Neural progenitor cell (in vitro differentiated cells): ENCODE results near the gene RUNX1. TPM values are rescaled to one million over a fixed set of nuclear protein-coding genes. Genes with fewer than 3 reads are reported as not detected.

ENCODE experiments used
- DNase-seq: peaks from one replicate; pipeline ENCODE4 v3.0.0-alpha.2; 2016; ENCODE audit warnings: low spot score
- H2AFZ ChIP-seq: fragments of 200-600 bp; sonication (generic); replicated peaks from 2 replicates; pipeline ENCODE4 v1.6.1; 2016; ENCODE audit warnings: antibody characterized with exemption
- H3F3A ChIP-seq: fragments of 200-600 bp; sonication (generic); 2 replicates; pipeline ENCODE4 v1.6.1; 2016; ENCODE audit warnings: antibody characterized with exemption, low read depth
- H3K27ac ChIP-seq: fragments of 200-600 bp; sonication (generic); 2 replicates; pipeline ENCODE4 v1.5.1; 2016; ENCODE audit warnings: mild to moderate bottlenecking
- H3K27me3 ChIP-seq: fragments of 200-600 bp; sonication (generic); 2 replicates; pipeline ENCODE4 v1.6.1; 2016; ENCODE audit warnings: mild to moderate bottlenecking, moderate library complexity
- H3K36me3 ChIP-seq: fragments of 200-600 bp; sonication (generic); 2 replicates; pipeline ENCODE4 v1.5.1; 2016
- H3K4me1 ChIP-seq: fragments of 200-600 bp; sonication (generic); 2 replicates; pipeline ENCODE4 v1.6.1; 2016; ENCODE audit warnings: mixed run types
- H3K4me2 ChIP-seq: fragments of 200-600 bp; sonication (generic); 2 replicates; pipeline ENCODE4 v1.6.1; 2016
- H3K4me3 ChIP-seq: fragments of 200-600 bp; sonication (generic); 2 replicates; pipeline ENCODE4 v1.5.1; 2016
- H3K79me2 ChIP-seq: fragments of 200-600 bp; sonication (generic); 2 replicates; pipeline ENCODE4 v1.6.1; 2016; ENCODE audit warnings: low read depth
- H3K9ac ChIP-seq: fragments of 200-600 bp; sonication (generic); 2 replicates; pipeline ENCODE4 v1.6.1; 2016
- H3K9me3 ChIP-seq: fragments of 200-600 bp; sonication (generic); 2 replicates; pipeline ENCODE4 v1.5.1; 2016; ENCODE audit warnings: low read depth
- H4K20me1 ChIP-seq: fragments of 200-600 bp; sonication (generic); 2 replicates; pipeline ENCODE4 v1.6.1; 2016; ENCODE audit warnings: low read depth
- H3K27ac Mint-ChIP-seq: 3 replicates; pipeline ENCODE4 v1.8.0; 2021; ENCODE audit warnings: mixed read lengths
- H3K27me3 Mint-ChIP-seq: 2 replicates; pipeline ENCODE4 v1.8.0; 2022; ENCODE audit warnings: low read depth, mild to moderate bottlenecking, inconsistent platforms, moderate library complexity, mixed read lengths; ENCODE audit not compliant: insufficient read depth
- H3K36me3 Mint-ChIP-seq: 3 replicates; pipeline ENCODE4 v1.8.0; 2021; ENCODE audit warnings: mixed read lengths
- H3K4me1 Mint-ChIP-seq: 3 replicates; pipeline ENCODE4 v1.8.0; 2021; ENCODE audit warnings: mixed read lengths
- H3K4me3 Mint-ChIP-seq: 3 replicates; pipeline ENCODE4 v1.8.0; 2021; ENCODE audit warnings: mild to moderate bottlenecking, moderate library complexity, mixed read lengths
- H3K9me3 Mint-ChIP-seq: 3 replicates; pipeline ENCODE4 v1.8.0; 2020; ENCODE audit warnings: mixed read lengths
- CTCF ChIP-seq: fragments of 200-600 bp; sonication (generic); IDR thresholded peaks from 2 replicates; pipeline ENCODE4 v1.5.1; 2017; ENCODE audit warnings: antibody characterized with exemption, mild to moderate bottlenecking
- EZH2 ChIP-seq: fragments of 200-600 bp; sonication (generic); IDR thresholded peaks from 2 replicates; pipeline ENCODE4 v1.6.1; 2017; ENCODE audit warnings: antibody characterized with exemption, mild to moderate bottlenecking, moderate library complexity
- EZH2phosphoT487 ChIP-seq: fragments of 200-600 bp; sonication (generic); IDR thresholded peaks from 2 replicates; pipeline ENCODE4 v1.6.1; 2017; ENCODE audit warnings: antibody characterized with exemption
- total RNA-seq: library from RNA; depleted of rRNA; stranded (reverse); fragments of >200 nt; gene quantifications from 2 replicates; pipeline ENCODE4 v1.2.3, GENCODE V29; 2015; ENCODE audit warnings: low replicate concordance

The RUNX1 gene
- total RNA-seq, 1 donor from 2014 or later, result 0.09 TPM

DNA sequence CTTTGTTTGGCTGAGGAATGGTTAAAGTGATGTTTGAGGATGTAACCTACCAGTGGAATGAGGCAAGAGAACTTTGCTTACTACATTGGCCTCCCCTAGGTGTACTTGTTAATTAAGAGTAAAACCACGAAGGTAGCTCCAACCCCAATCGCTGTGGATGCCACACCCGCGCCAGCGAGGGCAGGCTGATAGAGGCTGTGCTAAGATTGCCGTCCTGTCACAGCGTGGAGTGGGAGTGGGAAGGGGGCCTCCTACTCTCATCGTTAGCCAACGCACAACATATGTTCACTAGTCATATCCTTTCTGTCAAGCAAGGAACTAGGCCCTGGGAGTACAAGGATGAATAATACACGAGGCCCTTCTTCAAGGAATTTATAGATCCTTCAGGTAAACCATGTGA is 99.6 kb downstream of the RUNX1 start:
- no peak overlapping the region for H3K4me2 ChIP-seq
- DNase-seq, result no peak
- H3K4me1 Mint-ChIP-seq, result peaks cover 3% of the 10 kb centered on the region

DNA sequence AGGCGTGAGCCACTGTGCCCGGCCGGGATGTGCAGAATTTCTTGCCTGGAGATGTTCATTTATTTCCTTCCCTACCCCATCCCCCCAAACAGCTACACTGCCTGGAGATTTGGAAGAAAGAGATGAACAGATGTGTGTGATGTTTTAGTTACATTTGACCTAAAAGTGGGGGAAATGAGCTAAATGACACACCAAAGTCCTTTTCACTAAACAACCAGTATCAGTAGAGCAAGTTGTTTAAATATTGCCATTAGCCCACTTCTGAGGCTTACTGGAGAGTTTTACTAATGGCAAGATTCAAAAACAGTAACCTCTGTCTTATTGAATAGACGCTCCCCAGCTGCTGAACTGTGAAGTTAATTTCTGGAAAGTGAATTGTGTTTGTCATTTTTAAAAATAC is 100.1 kb downstream of the RUNX1 start:
- H3K9me3 ChIP-seq, result no peaks in the 10 kb centered on the region
- Mint-ChIP-seq H3K4me1 (peaks cover 3% of the 10 kb centered on the region), H3K4me3 (no peak overlapping the region), H3K36me3 (no peaks in the 10 kb centered on the region), H3K9me3 (no peaks in the 10 kb centered on the region), H3K27me3 (no peaks in the 10 kb centered on the region), H3K27ac (no peak overlapping the region)
- no peaks in the 10 kb centered on the region for H3K79me2 ChIP-seq
- DNase-seq, result no peak
- H3K4me3 ChIP-seq, result no peak overlapping the region
- no peak for TF ChIP-seq EZH2
- no peak for TF ChIP-seq EZH2phosphoT487
- no peak for TF ChIP-seq CTCF
- H3K27ac ChIP-seq, result no peak overlapping the region
- H3F3A ChIP-seq, result no peaks in the 10 kb centered on the region
- no peaks in the 10 kb centered on the region for H3K36me3 ChIP-seq
- H4K20me1 ChIP-seq, result no peaks in the 10 kb centered on the region
- peaks cover 4% of the 10 kb centered on the region for H3K27me3 ChIP-seq
- H2AFZ ChIP-seq, result no peak overlapping the region
- H3K4me1 ChIP-seq, result peaks cover under 1% of the 10 kb centered on the region
- no peak overlapping the region for H3K9ac ChIP-seq
- no peak overlapping the region for H3K4me2 ChIP-seq

More for the DNA sequence above, 99.6 kb downstream of the RUNX1 start:
- Histone ChIP-seq H3K9me3 (no peaks in the 10 kb centered on the region), H4K20me1 (no peaks in the 10 kb centered on the region), H3K36me3 (no peaks in the 10 kb centered on the region), H2AFZ (no peak overlapping the region), H3K27me3 (peaks cover 4% of the 10 kb centered on the region), H3K9ac (no peak overlapping the region), H3K4me1 (peaks cover 2% of the 10 kb centered on the region), H3K4me3 (no peak overlapping the region), H3K27ac (no peak overlapping the region), H3K79me2 (no peaks in the 10 kb centered on the region), H3F3A (no peaks in the 10 kb centered on the region)
- H3K4me3 Mint-ChIP-seq, result no peak overlapping the region
- H3K9me3 Mint-ChIP-seq, result no peaks in the 10 kb centered on the region
- no peaks in the 10 kb centered on the region for H3K27me3 Mint-ChIP-seq
- TF ChIP-seq EZH2 (no peak), CTCF (no peak), EZH2phosphoT487 (no peak)
- no peaks in the 10 kb centered on the region for H3K36me3 Mint-ChIP-seq
- no peak overlapping the region for H3K27ac Mint-ChIP-seq

- H3K4me1 Mint-ChIP-seq, result peaks cover 3% of the 10 kb centered on the region
- no peaks in the 10 kb centered on the region for H3K79me2 ChIP-seq
- H3K9me3 ChIP-seq, result no peaks in the 10 kb centered on the region
- H3K4me3 ChIP-seq, result no peak overlapping the region
- peaks cover 1% of the 10 kb centered on the region for H3K4me1 ChIP-seq
- H3K36me3 ChIP-seq, result no peaks in the 10 kb centered on the region
- peaks cover 6% of the 10 kb centered on the region for H3K27me3 ChIP-seq
- no peak overlapping the region for H3K4me3 Mint-ChIP-seq
- TF ChIP-seq CTCF, result no peak
- no peak for TF ChIP-seq EZH2phosphoT487
- H3K9ac ChIP-seq, result no peak overlapping the region
- H3F3A ChIP-seq, result no peaks in the 10 kb centered on the region
- H3K27ac Mint-ChIP-seq, result no peak overlapping the region
- H3K27ac ChIP-seq, result no peak overlapping the region
- no peak for DNase-seq
- no peak overlapping the region for H3K4me2 ChIP-seq
- H2AFZ ChIP-seq, result no peak overlapping the region
- H3K9me3 Mint-ChIP-seq, result no peaks in the 10 kb centered on the region
- no peaks in the 10 kb centered on the region for H3K27me3 Mint-ChIP-seq
- H3K36me3 Mint-ChIP-seq, result no peaks in the 10 kb centered on the region
- H4K20me1 ChIP-seq, result no peaks in the 10 kb centered on the region
Measured at GRCh38 chr21:34948157-34948556, 100.9 kb downstream of the RUNX1 start.
